ENCODE measurements around the gene PLSCR1. TPM values are rescaled to one million over a fixed set of nuclear protein-coding genes. Genes with fewer than 3 reads are reported as not detected.

Gene PLSCR1
- total RNA-seq, 1 experiment from 2014 or later, result 48.9 TPM

GRCh38 chr3:146589899-146590508 is 45.6 kb upstream of the PLSCR1 start:
- Histone ChIP-seq H2BK120ac (ENCODE audit: low read depth, low read length, poor library complexity, severe bottlenecking) (no peak overlapping the region), H3K79me1 (ENCODE audit: insufficient read depth, low read depth, low read length, poor library complexity, severe bottlenecking) (no peaks in the 10 kb centered on the region), H3K27me3 (ENCODE audit: insufficient read depth, low read length) (no peaks in the 10 kb centered on the region), H3T11ph (ENCODE audit: low read length) (no peak overlapping the region), H2BK12ac (ENCODE audit: insufficient read length, low read depth, low read length) (no peak overlapping the region), H2AFZ (ENCODE audit: low read length) (no peak overlapping the region), H3K4me1 (ENCODE audit: insufficient read depth, low read length) (no peaks in the 10 kb centered on the region), H2AK5ac (ENCODE audit: insufficient read length, low read length) (no peak overlapping the region), H4K91ac (ENCODE audit: insufficient read length, low read depth, low read length) (no peak overlapping the region), H4K8ac (replicated peaks; ENCODE audit: insufficient read length, low read depth, low read length) (no peak overlapping the region), H3K56ac (ENCODE audit: insufficient read length, low read depth, low read length) (no peak overlapping the region), H3K27ac (ENCODE audit: insufficient read length, low read depth, low read length) (no peak overlapping the region), H3K23ac (ENCODE audit: insufficient read length, low read depth, low read length) (no peak overlapping the region), H3K23me2 (ENCODE audit: insufficient read length, low read depth, low read length, poor library complexity, severe bottlenecking) (no peaks in the 10 kb centered on the region), H3K9ac (ENCODE audit: extremely low read depth, insufficient read length, low read length) (no peak overlapping the region), H3K4ac (ENCODE audit: low read depth, low read length) (no peak overlapping the region), H2BK15ac (ENCODE audit: low read depth, low read length) (no peak overlapping the region), H4K5ac (ENCODE audit: insufficient read length, low read depth, low read length) (no peak overlapping the region), H2BK20ac (ENCODE audit: low read depth, low read length, poor library complexity, severe bottlenecking) (no peak overlapping the region), H4K20me1 (ENCODE audit: control insufficient read depth, insufficient read depth, insufficient read length) (no peaks in the 10 kb centered on the region), H3K9me3 (ENCODE audit: control insufficient read depth, low read depth, low read length) (no peaks in the 10 kb centered on the region), H2BK5ac (ENCODE audit: insufficient read length, low read length) (no peak overlapping the region), H3K14ac (ENCODE audit: insufficient read depth, low read length) (no peak overlapping the region), H3K18ac (ENCODE audit: insufficient read length, low read depth, low read length) (no peak overlapping the region), H3K4me2 (ENCODE audit: insufficient read depth, insufficient read length, low read length) (no peak overlapping the region), H3K79me2 (ENCODE audit: insufficient read depth, low read length) (no peaks in the 10 kb centered on the region)
- no peaks in the 10 kb centered on the region for H3K36me3 Mint-ChIP-seq (ENCODE audit: insufficient read depth in 1 of 3, low read depth in 3 of 3)
- peaks cover 16 to 25% of the 10 kb centered on the region in 2 experiments for H3K4me1 Mint-ChIP-seq
- no peak for DNase-seq
- WGBS (ENCODE audit: extremely low coverage, insufficient read length, low lambda C conversion rate), result no CpG with 5 or more reads among the region's 1 CpG
- peak; percentile 73 for TF ChIP-seq CTCF (conservative IDR thresholded peaks at IDR 0.05)
- no peak overlapping the region for H3K27ac Mint-ChIP-seq
- no peaks in the 10 kb centered on the region; a peak in 1 of 5 replicates for H3K9me3 Mint-ChIP-seq
- no peaks in the 10 kb centered on the region for H3K27me3 Mint-ChIP-seq (ENCODE audit: low read depth)
- H3K4me3 Mint-ChIP-seq, result no peak overlapping the region

Data from H9 (cell line).